HepG2 (cell line): ENCODE measurements around the gene LTB4R. TPM values are rescaled to one million over a fixed set of nuclear protein-coding genes. Genes with fewer than 3 reads are reported as not detected.

Experiments
- BCL6 ChIP-seq: IDR thresholded peaks from 2 replicates; pipeline ENCODE4 v1.6.1; 2016; ENCODE audit warnings: missing genetic modification reagents, missing compliant biosample characterization
- ELF1 ChIP-seq: sonication (generic); formaldehyde crosslinking; IDR thresholded peaks from 2 replicates; pipeline ENCODE4 v1.4.0; 2020; ENCODE audit warnings: missing genetic modification reagents
- EP300 ChIP-seq, 3 experiments: sonication (generic) in 1 of 3; formaldehyde crosslinking in 1 of 3; IDR thresholded peaks; 2 replicates each; pipeline versions ENCODE4 v1.5.1 to v1.6.1; 2011 to 2020; ENCODE audit warnings: low read depth in 2 of 3, low read length in 2 of 3, borderline replicate concordance in 1 of 3, improper control_type of control experiment in 1 of 3, mild to moderate bottlenecking in 1 of 3, missing genetic modification reagents in 1 of 3, moderate library complexity in 1 of 3
- FOSL1 ChIP-seq: sonication (generic); formaldehyde crosslinking; IDR thresholded peaks from 2 replicates; pipeline ENCODE4 v1.9.0; 2021; ENCODE audit warnings: missing genetic modification reagents, borderline replicate concordance
- GABPA ChIP-seq, 2 experiments: IDR thresholded peaks; 2 replicates each; pipeline ENCODE4 v1.6.1; 2011 to 2016; ENCODE audit warnings: low read depth in 2 of 2, low read length in 1 of 2, missing biosample characterization in 1 of 2, missing genetic modification characterization in 1 of 2
- GPN1 ChIP-seq: sonication (generic); formaldehyde crosslinking; IDR thresholded peaks from 2 replicates; pipeline ENCODE4 v1.5.1; 2020; ENCODE audit warnings: missing genetic modification reagents, borderline replicate concordance
- MIER2 ChIP-seq: IDR thresholded peaks from 2 replicates; pipeline ENCODE4 v1.6.1; 2016; ENCODE audit warnings: missing biosample characterization, missing genetic modification reagents
- MIER3 ChIP-seq: IDR thresholded peaks from 2 replicates; pipeline ENCODE4 v1.6.1; 2016; ENCODE audit warnings: missing compliant biosample characterization, borderline replicate concordance
- NCOA1 ChIP-seq: sonication (generic); formaldehyde crosslinking; IDR thresholded peaks from 2 replicates; pipeline ENCODE4 v1.9.0; 2021; ENCODE audit warnings: missing genetic modification reagents
- NFE2 ChIP-seq: sonication (generic); formaldehyde crosslinking; IDR thresholded peaks from 2 replicates; pipeline ENCODE4 v1.4.0; 2020; ENCODE audit warnings: missing genetic modification reagents
- NFYC ChIP-seq: IDR thresholded peaks from 2 replicates; pipeline ENCODE4 v1.6.1; 2016; ENCODE audit warnings: missing genetic modification reagents, missing compliant biosample characterization
- RBAK ChIP-seq: sonication (generic); formaldehyde crosslinking; IDR thresholded peaks from 2 replicates; pipeline ENCODE4 v1.5.1; 2020; ENCODE audit warnings: mild to moderate bottlenecking, missing genetic modification reagents
- ZNF367 ChIP-seq: sonication (generic); formaldehyde crosslinking; IDR thresholded peaks from 2 replicates; pipeline ENCODE4 v1.4.0; 2020; ENCODE audit warnings: missing genetic modification reagents, borderline replicate concordance
- ZNF703 ChIP-seq: sonication (generic); formaldehyde crosslinking; IDR thresholded peaks from 2 replicates; pipeline ENCODE4 v1.5.1; 2020; ENCODE audit warnings: missing genetic modification reagents, mild to moderate bottlenecking, moderate library complexity, borderline replicate concordance
- ZNF83 ChIP-seq: sonication (generic); formaldehyde crosslinking; IDR thresholded peaks from 2 replicates; pipeline ENCODE4 v1.4.0; 2020; ENCODE audit warnings: missing genetic modification reagents, mild to moderate bottlenecking, borderline replicate concordance
- ZNF879 ChIP-seq: sonication (generic); formaldehyde crosslinking; IDR thresholded peaks from 2 replicates; pipeline ENCODE4 v1.8.1; 2023; ENCODE audit warnings: missing genetic modification reagents
- polyA plus RNA-seq, 8 experiments: library from polyadenylated mRNA; depleted of rRNA in 3 of 8; stranded (reverse) in 7 of 8; unstranded in 1 of 8; fragments of >200 nt; fragmentation: Illumina TruSeq in 4 of 8; extraction: Trizol in 4 of 8; gene quantifications; 2 replicates each; pipeline versions ENCODE4 v1.2.1 to v1.2.3, GENCODE V29; 2011 to 2016; ENCODE audit warnings: low read depth in 4 of 8, missing spikeins in 1 of 8, mixed read lengths in 1 of 8; ENCODE audit not compliant: insufficient read depth in 1 of 8
- total RNA-seq, 5 experiments: library from RNA; depleted of rRNA; stranded (reverse); fragments of >200 nt; fragmentation: Illumina TruSeq; extraction: Trizol; gene quantifications; 2 replicates each; pipeline ENCODE4 v1.2.3, GENCODE V29; 2016; ENCODE audit warnings: low read depth in 1 of 5
- TF ChIP-seq, protein P1 (sequence below): sonication (generic); formaldehyde crosslinking; IDR thresholded peaks from 2 replicates; pipeline ENCODE4 v1.4.0; 2020; ENCODE audit warnings: missing genetic modification reagents
- TF ChIP-seq, protein P2 (sequence below): sonication (generic); formaldehyde crosslinking; IDR thresholded peaks from 2 replicates; pipeline ENCODE4 v1.5.1; 2020; ENCODE audit warnings: mild to moderate bottlenecking, missing genetic modification reagents
- TF ChIP-seq, protein P3 (sequence below): IDR thresholded peaks from 2 replicates; pipeline ENCODE4 v1.6.1; 2016; ENCODE audit warnings: low read depth, borderline replicate concordance

The LTB4R gene
- total and polyA plus RNA-seq, 2 of the 13 experiments (the other 11 are each of a cell fraction or from before 2014, with no cell fraction given), result 3.2 to 8.2 TPM

DNA sequence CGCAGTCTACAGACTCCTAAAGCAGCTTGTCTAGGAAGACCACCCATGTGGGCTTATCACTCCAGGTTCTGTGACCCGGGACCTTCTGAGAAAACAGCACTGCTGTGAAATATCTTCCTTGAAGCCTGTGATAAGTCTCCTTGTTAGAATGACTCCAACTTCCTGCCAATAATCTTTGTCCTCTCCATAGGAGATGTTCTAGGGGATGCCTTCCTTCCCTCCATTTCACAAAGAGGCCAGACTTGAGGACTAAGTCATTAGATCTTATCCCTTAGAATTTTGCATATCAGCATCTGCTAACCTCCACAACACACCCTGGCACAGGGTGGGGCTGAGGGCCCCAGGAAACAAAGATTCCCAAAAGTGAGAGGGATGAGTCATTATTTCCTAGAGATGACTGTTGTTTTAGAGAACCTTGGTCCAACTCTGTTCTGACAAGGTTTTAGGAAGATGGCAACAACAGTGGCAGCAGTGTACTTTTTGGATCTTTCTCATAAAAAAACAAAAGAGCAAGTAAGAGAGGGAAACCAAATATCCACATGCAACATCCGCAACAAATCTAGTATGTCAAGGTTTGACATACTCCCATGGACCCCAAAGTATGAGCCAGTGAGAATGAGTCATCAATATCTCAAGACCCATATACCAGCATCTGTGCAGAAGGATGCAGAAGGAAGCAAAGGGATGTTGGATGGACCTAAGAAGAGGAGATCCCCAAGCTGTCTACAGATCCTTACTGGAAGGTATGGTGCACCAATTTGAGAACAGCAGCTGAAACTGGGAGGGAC lies 6.0 kb downstream of the LTB4R start (continued):
- TF ChIP-seq, protein P1, sequence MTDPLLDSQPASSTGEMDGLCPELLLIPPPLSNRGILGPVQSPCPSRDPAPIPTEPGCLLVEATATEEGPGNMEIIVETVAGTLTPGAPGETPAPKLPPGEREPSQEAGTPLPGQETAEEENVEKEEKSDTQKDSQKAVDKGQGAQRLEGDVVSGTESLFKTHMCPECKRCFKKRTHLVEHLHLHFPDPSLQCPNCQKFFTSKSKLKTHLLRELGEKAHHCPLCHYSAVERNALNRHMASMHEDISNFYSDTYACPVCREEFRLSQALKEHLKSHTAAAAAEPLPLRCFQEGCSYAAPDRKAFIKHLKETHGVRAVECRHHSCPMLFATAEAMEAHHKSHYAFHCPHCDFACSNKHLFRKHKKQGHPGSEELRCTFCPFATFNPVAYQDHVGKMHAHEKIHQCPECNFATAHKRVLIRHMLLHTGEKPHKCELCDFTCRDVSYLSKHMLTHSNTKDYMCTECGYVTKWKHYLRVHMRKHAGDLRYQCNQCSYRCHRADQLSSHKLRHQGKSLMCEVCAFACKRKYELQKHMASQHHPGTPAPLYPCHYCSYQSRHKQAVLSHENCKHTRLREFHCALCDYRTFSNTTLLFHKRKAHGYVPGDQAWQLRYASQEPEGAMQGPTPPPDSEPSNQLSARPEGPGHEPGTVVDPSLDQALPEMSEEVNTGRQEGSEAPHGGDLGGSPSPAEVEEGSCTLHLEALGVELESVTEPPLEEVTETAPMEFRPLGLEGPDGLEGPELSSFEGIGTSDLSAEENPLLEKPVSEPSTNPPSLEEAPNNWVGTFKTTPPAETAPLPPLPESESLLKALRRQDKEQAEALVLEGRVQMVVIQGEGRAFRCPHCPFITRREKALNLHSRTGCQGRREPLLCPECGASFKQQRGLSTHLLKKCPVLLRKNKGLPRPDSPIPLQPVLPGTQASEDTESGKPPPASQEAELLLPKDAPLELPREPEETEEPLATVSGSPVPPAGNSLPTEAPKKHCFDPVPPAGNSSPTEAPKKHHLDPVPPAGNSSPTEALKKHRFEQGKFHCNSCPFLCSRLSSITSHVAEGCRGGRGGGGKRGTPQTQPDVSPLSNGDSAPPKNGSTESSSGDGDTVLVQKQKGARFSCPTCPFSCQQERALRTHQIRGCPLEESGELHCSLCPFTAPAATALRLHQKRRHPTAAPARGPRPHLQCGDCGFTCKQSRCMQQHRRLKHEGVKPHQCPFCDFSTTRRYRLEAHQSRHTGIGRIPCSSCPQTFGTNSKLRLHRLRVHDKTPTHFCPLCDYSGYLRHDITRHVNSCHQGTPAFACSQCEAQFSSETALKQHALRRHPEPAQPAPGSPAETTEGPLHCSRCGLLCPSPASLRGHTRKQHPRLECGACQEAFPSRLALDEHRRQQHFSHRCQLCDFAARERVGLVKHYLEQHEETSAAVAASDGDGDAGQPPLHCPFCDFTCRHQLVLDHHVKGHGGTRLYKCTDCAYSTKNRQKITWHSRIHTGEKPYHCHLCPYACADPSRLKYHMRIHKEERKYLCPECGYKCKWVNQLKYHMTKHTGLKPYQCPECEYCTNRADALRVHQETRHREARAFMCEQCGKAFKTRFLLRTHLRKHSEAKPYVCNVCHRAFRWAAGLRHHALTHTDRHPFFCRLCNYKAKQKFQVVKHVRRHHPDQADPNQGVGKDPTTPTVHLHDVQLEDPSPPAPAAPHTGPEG (CRISPR knock-in tag), result no peak
- TF ChIP-seq NFE2 (CRISPR knock-in tag), result 0 out of 2 replicates have a peak, but pooled peaks have one; percentile 2
- peak; percentile 23; the same call in 1 of the 2 replicates for TF ChIP-seq ELF1
- no peak for TF ChIP-seq GABPA (IDR thresholded peaks at IDR 0.05; ENCODE audit: low read depth, low read length)
- no peak for TF ChIP-seq GABPA (CRISPR knock-in tag; IDR thresholded peaks at IDR 0.05; ENCODE audit: low read depth)
- TF ChIP-seq BCL6 (CRISPR knock-in tag), result peak; percentile 53
- TF ChIP-seq EP300 (IDR thresholded peaks at IDR 0.05; ENCODE audit: low read depth in 2 of 2, low read length in 2 of 2), result no peak
- peak; percentile 45; the same call in 1 of the 2 replicates for TF ChIP-seq EP300 (CRISPR knock-in tag; IDR thresholded peaks at IDR 0.05; ENCODE audit: borderline replicate concordance)
- TF ChIP-seq, protein P2, sequence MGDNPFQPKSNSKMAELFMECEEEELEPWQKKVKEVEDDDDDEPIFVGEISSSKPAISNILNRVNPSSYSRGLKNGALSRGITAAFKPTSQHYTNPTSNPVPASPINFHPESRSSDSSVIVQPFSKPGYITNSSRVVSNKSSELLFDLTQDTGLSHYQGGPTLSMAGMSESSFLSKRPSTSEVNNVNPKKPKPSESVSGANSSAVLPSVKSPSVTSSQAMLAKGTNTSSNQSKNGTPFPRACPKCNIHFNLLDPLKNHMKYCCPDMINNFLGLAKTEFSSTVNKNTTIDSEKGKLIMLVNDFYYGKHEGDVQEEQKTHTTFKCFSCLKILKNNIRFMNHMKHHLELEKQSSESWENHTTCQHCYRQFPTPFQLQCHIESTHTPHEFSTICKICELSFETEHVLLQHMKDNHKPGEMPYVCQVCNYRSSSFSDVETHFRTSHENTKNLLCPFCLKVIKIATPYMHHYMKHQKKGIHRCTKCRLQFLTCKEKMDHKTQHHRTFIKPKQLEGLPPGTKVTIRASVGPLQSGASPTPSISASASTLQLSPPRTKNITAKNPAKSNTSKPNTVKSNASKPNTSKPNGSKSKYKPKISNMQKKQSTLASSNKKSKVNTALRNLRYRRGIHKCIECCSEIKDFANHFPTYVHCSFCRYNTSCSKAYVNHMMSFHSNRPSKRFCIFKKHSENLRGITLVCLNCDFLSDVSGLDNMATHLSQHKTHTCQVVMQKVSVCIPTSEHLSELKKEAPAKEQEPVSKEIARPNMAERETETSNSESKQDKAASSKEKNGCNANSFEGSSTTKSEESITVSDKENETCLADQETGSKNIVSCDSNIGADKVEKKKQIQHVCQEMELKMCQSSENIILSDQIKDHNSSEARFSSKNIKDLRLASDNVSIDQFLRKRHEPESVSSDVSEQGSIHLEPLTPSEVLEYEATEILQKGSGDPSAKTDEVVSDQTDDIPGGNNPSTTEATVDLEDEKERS (CRISPR knock-in tag), result no peak
- TF ChIP-seq, protein P3, sequence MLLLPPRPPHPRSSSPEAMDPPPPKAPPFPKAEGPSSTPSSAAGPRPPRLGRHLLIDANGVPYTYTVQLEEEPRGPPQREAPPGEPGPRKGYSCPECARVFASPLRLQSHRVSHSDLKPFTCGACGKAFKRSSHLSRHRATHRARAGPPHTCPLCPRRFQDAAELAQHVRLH, result 0 out of 2 replicates have a peak, but pooled peaks have one; percentile 28
- no peak for TF ChIP-seq GPN1 (CRISPR knock-in tag)
- no peak for TF ChIP-seq ZNF879 (CRISPR knock-in tag)
- TF ChIP-seq NCOA1 (CRISPR knock-in tag), result no peak
- 0 out of 2 replicates have a peak, but pooled peaks have one; percentile 21 for TF ChIP-seq MIER3 (CRISPR knock-in tag)
- TF ChIP-seq ZNF83 (CRISPR knock-in tag), result no peak
- 0 out of 2 replicates have a peak, but pooled peaks have one; percentile 28 for TF ChIP-seq MIER2
- no peak for TF ChIP-seq ZNF367 (CRISPR knock-in tag)
- TF ChIP-seq RBAK, result no peak
- TF ChIP-seq NFYC, result 0 out of 2 replicates have a peak, but pooled peaks have one; percentile 23
- 0 out of 2 replicates have a peak, but pooled peaks have one; percentile 9 for TF ChIP-seq ZNF703 (CRISPR knock-in tag)
- TF ChIP-seq FOSL1, result 0 out of 2 replicates have a peak, but pooled peaks have one; percentile 26
